ENCODE results near the gene TEDDM1.
"Not testable (repeated sequence)": the region's sequence is repeated elsewhere in the genome, so short reads cannot be mapped to it uniquely, and the experiment has no call there.

The TEDDM1 gene, protein sequence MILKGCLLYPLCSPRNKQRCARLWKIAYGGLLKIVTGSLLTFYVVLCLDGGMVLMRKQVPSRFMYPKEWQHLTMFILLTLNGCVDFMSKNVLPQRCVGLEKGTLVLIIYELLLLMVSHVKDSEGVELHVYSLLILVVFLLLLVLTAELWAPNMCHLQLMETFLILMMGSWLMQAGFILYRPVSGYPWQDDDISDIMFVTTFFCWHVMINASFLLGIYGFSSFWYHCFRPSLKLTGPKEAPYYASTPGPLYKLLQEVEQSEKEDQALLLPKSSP

DNA sequence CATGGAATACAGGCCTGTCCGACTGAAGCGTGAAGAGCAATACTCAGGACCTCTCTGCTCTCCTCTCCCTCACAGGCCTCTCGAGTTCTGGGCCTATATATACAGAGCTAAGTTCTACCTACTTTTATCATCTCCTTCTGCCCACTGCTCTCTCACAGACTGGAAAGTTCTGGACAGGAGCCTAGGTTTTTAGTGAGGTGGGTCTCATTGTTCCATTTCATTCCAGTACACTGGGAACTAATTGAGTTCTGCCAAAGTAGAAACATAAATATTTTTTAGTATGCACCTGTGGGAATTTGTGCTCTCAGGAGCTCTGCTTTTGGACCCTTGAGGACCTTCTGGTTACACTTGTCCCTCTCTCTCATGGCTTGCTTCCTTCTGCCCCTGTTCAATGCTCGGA is at the start of gene TEDDM1:
Gene TEDDM1 (minus strand): TSS at position 101 of the 400 bp plus-strand sequence. CDS start 182 bp downstream, outside the sequence.
- DNase-seq (ENCODE audit: low spot score): no peak
- FAIRE-seq: no peak

DNA sequence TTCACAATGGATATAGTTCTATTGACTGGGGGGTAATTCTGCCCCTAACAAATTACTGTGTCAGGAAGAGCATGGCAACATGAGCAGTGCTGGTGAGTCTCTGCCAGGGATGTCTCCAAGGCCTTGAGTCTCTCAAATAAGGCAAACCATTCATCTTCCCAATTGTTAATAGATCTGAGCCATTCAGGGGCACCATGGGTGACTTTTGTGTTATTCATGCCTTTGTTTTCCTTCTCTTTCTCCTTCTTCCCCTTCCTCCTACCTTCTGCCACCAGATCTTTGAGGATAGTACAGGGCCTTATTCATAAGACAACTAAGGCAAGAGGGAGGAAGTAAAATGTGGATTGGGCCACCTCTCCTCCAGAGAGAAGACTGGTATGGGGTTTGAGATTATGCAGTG is 49.6 kb upstream of the TEDDM1 start, which contains the start of gene RGSL1:
Gene RGSL1 (plus strand): TSS at position 60 of the 400 bp plus-strand sequence. CDS start 20 bp downstream, at position 80.
- FAIRE-seq (no peak), DNase-seq (ENCODE audit: low spot score) (no peak)

DNA sequence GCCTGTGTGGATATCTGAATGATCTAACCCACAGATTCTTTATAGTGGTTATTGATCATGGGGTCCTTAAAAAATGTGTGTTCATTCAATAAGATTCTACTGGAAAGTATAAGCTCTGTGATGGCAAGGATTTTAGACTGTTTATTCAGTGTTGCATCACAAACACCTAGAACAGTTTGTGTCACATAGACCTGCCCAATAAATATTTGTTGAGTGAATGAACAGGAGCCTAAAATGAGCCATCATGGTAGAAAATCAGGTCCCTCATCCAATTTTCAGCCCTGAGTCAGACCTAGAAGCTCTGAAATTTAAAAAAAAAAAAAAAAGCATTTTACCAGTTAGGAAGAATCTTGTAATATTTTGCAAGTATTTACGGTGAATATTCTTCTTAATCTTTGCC is 47.2 kb upstream of the TEDDM1 start:
- no peak for FAIRE-seq
- DNase-seq (ENCODE audit: low spot score): no peak

DNA sequence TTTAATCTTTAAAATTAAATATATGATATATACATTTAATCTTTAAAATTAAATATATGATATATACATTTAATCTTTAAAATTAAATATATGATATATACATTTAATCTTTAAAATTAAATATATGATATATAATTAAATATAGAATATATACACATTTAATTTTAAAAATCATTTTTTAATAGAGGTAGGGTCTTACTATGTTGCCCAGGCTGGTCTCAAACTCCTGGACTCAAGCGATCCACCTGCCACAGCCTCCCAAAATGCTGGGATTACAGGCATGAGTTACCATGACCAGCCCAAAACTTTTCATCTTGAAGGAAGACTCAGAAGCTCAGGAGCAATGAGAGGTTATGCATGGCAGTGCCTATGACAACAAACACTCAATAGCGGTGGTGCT is 46.7 kb upstream of the TEDDM1 start:
- not testable (repeated sequence) for DNase-seq (ENCODE audit: low spot score); FAIRE-seq

DNA sequence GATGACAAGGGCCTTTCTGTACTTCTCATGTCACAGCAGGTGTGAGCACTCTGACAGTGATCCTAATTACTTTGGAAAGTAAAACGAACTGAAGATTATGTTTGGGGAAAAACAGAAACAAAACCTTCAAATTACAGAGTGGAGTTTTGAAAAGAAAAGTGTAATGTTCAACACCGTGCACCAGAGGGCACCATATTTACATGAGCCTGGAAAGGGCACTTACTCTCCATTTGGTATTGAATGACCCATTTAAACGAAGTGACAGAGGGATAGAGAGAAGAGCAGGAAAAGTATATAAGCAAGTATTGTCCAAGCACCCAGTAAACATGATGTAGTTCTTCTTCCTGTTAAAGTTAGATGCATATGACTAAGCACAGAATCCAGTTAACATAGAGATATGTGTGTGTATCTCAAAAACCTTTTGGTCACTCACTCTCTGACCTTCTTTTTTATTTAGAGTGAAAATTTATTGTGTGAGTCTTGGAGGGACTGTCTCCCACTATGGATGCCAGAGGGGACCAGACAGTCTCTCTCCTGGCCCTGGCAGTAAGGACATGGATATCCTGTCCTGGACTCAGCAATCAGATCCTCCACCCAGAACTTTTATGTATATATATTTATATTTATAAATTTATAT is 45.7 kb upstream of the TEDDM1 start:
- DNase-seq (ENCODE audit: low spot score) (peak; percentile 57), FAIRE-seq (no peak)

DNA sequence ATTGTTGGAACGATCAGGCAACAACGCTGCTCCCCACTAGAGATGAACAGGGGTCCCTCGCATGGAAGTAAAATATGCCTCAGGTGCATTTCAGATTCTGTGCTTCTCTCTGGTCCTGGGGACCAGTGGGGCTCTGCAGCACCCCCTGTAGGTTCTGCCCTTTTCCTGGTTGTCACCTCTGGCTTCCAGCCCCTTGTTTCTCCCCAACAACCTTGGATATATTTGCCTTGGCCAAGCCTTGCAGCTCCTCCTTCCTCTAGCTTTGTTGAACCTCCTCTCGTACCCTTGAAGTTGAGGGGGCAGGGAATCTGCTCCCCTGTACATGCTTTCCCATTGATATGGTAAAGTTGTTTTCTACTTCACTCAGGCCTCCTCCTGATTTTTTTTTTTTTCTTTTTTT is 44.0 kb upstream of the TEDDM1 start:
- FAIRE-seq (no peak), DNase-seq (ENCODE audit: low spot score) (no peak)

DNA sequence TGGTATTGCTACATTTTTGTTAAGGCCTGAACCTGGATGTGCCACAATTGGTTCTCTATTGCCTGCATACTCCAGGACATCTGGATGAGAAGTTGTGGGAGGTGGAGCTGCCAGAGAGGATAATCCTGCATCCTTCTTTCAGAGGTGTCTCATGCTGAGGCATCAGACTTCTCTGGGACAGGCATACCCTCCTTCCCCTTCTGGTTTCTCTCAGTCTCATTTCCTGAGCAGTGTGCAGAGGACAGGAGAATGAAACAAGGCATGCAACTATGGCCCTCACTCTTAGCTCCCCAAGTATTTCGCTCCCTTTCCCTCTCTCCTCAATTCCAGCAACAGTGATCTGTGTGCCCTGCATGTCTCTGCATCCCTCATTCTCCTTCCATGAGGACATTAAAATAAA is 41.9 kb upstream of the TEDDM1 start:
- DNase-seq (ENCODE audit: low spot score): no peak
- no peak for FAIRE-seq

DNA sequence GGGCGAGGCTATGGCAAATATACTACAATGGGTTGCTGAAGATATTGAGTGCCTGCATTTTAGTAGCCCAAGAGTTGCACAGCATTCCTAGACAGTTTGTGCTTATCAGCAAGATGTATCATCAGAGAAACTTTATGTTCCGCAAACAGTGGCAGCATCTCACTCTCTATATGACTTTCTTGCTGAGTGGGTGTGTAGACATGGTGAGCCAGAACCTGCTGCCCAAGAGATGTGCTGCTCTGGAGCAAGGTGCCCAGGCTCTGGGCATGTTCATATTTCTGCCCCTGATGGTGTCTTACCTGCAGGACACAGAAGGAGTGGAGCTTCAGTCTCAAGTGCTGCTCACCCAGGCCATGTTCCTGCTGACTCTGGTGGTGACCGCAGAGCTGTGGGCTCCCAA is 41.3 kb upstream of the TEDDM1 start:
- DNase-seq (ENCODE audit: low spot score) (no peak), FAIRE-seq (no peak)

DNA sequence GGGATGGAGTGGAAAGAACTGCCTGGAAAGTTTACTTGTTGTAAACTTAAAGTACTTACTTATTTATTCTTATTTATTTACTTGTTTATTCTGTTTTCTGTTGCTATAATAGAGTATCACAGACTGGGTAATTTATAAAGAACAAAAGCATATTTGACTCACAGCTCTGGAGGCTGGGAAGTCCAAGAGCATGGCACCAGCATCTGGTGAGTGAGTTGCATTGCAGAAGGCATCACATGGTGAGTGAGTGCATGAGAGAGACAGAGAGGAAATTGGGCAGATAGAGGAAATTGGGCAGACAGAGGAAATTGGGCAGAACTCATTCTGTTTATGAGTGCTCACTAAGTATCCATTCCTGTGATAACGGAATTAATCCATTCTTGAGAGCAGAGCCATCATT is 37.9 kb upstream of the TEDDM1 start:
- FAIRE-seq: no peak
- no peak for DNase-seq (ENCODE audit: low spot score)

DNA sequence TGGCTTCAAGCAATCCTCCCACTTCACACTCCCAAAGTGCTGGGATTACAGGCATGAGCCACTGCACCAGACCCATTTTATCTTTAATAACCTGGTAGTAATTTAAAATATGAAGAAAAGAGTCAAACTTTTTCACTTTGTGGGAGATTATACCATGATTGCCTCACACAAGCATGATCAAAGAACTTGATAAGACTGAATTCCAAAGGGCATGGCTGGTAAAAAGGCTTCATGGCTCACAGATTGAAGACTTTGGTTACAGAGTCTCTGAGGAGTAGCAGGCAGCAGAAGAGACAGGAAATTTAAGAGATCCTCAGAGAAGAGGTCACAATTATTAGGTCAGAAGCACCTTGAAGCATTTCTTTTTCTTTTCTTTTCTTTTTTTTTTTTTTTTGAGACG is 33.1 kb upstream of the TEDDM1 start:
- DNase-seq (ENCODE audit: low spot score): no peak
- no peak for FAIRE-seq

DNA sequence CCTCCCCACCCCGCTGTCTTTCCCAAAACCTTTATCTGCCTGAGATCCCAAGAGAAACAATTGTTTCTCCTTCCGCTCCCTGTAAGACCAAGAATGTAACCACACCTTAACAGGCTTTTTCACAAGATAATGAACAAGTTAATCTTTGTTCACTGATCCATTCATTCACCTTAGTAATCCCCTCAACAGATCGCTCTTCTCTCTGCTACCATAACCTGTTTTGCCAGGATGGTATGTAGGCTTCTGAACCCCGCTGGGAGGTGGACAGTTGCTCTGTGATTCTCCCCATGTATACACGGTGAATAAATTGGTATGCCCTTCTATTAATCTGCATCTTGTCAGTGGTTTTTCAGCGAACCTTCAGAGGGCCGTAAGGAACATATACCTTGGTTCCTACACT is 30.8 kb upstream of the TEDDM1 start:
- FAIRE-seq (no peak), DNase-seq (ENCODE audit: low spot score) (no peak)

DNA sequence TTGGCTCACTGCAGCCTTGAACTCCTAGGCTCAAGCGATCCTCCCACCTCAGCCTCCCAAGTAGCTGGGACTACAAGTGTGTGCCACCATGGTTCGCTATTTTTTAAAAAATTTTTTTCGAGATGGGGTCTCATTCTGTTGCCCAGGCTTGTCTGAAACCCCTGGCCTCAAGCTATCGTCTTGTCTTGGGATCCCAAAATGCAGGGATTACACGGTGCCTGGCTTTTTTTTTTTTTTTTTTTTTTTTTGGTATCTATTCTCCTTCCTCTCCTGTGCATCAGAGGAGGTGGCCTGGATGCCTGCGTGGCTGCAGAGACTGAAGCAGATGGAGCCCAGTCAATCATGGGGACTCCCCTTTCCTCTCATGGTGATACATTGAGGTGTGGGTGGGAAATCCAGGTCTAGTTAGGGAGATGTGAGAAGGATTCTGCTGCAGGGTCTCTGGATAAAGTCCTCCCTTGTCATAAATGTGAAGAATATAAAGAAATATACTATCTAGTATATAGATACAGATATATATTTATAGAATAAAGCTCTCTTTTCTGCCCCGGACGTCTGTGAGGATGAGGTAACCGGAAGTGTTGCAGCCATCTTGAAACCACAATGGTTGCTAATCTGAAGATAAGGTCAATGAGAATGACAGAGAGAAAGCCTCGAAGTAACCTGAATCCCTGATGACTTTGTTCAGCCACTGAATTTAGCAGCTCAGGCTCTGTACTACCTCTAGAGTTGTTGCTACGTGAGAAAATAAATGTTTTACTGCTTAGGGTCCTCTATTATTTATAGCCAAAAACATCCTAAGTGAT is 30.0 kb upstream of the TEDDM1 start:
- no peak for FAIRE-seq
- DNase-seq (ENCODE audit: low spot score): no peak

DNA sequence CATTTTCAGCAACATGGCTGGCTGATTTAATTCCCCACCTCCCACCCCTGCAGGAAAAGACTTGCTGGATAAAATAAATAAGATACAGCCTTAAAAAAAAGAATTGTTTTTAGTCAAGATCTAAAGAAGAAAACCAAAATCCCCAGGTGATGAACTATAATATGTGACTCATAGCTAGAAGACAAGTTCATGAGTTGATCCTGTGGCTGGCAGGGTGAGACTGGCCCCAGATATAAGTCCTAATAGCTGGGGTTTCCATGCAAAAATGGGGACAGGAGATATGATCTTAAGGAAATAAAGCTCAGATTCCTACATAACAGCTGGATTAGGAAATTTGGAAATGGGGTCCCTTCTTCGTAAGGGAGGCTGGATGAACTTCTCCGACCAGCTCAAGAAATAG is 27.6 kb upstream of the TEDDM1 start:
- DNase-seq (ENCODE audit: low spot score) (no peak), FAIRE-seq (no peak)

DNA sequence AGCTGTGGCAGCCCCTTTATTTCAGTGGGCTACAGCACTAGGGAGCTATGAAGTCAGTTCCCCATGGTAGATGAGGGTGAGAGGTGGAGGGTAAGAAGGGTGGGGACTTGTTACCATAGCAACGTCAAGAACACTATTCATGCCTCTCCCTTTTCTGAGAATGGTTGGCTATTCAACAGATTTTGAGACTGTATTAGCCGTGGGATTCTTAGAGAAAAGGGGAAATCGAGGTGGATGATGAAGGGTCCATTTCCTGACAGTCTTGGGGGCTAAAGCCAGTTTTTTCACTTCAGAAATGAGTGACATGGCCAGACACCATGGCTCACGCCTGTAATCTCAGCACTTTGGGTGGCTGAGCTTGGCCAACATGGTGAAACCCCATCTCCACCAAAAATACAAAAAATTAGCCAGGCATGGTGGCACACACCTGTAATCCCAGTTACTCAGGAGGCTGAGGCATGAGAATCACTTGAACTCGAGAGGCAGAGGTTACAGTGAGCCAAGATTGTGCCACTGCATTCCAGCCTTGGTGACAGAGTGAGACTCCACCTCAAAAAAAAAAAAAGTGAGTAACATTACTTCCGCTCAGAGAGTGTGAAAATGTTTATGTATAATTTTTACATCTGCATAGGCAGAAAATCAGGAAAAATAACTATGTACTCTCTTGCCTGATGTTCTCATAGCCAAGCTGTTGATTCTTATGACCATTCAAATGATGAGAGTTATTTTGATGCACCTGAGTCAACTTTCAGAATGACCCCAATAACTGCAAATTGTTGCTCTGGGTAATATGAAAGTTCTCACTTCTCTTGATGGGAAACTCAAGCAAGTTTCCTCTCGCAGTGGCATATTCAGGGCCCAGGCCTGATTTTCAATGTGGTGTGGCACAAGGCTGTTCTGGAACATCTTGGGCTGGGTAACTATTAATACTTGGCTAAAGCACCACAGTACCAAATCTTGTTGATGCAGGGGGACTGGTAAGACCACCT is 26.3 kb upstream of the TEDDM1 start:
- DNase-seq (ENCODE audit: low spot score) (no peak), FAIRE-seq (no peak)

DNA sequence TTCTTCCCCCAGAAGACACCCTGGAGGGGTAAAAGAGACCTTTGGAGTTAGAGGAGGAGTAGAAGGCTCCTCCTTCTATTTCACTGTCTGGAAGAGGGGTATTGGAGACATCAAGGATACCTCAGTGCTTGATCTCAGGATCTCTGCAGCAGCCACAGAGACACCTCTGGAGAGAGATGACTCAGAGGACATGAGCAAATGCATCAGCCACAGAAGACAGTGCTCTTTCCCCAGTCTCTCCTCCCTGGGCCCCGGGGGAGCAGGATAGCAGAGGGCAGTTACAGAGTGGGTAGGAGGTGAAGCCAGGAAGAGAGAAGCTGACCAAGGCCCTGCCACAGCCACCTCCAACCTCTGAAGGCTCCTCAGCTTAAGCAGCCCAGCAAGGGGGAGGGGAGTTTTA is 15.3 kb upstream of the TEDDM1 start:
- FAIRE-seq: no peak

DNA sequence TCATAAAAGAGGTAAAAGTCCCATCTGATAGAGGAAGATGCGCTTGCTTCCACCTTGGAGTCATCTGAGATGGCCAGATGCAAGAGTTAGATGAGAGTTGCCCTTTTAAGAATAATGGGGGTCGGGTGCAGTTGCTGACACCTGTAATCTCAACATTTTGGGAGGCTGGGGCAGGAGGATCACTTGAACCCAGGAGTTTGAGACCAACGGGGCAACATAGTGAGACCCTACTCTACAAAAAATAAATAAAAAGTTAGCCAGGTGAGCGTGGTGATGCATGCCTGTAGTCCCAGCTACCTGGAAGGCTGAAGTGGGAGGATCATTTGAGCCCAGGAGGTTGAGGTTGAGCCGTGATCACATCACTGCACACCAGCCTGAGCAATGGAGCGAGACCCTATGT is 13.5 kb upstream of the TEDDM1 start:
- FAIRE-seq: no peak
- DNase-seq (ENCODE audit: low spot score): no peak

More for the DNA sequence above, 15.3 kb upstream of the TEDDM1 start:
- no peak for DNase-seq (ENCODE audit: low spot score)

DNA sequence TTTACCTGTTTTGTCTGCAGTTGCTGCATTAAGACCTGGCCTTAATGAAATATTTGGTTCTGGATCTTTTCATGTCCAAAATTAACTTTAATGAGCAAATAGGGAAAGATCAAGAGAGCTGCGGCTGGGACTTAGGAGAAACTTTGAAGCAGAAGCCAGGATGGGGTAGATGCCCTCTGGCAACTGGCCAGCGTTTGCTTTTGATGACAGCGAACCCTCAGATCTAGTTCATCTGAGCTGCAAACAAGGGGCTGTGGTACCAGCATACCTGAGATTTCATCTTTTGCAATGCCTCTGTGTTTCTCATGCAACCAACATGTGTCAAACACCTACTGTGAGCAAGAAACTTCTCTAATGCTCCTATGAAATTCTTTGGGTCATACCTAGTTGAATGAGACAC is 13.0 kb upstream of the TEDDM1 start:
- no peak for FAIRE-seq

DNA sequence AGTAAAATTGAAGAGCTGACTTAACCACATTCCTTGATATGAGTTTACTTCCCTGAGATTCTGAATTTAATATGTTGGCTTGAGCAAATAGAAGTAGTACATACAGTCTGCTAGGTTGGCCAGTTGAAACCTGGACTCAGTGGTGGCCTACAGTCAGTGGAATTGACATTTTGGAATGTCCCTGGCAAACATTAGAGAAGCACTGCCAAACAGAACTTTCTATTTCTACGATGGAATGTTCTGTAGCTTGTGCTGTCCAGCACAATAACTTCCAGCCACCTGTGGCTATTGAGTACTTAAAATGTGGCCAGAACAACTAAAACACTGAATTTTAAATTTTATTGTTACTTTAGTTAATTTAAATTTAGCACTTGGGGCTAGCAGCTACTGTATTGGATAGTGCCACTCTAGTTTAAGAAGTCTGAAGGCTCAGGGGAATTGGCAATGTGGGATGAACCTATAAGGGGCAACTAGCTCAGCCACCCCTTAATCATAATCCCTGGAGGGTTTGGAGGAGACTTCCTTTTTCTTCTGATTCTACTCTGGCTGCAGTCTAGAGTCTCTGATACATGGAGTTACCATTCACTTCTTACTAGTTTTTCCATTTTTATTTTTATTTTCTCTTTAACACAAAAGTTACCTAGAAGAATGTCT is 10.3 kb upstream of the TEDDM1 start:
- FAIRE-seq (no peak), DNase-seq (ENCODE audit: low spot score) (no peak)

More for the DNA sequence above, 13.0 kb upstream of the TEDDM1 start:
- no peak for DNase-seq (ENCODE audit: low spot score)

DNA sequence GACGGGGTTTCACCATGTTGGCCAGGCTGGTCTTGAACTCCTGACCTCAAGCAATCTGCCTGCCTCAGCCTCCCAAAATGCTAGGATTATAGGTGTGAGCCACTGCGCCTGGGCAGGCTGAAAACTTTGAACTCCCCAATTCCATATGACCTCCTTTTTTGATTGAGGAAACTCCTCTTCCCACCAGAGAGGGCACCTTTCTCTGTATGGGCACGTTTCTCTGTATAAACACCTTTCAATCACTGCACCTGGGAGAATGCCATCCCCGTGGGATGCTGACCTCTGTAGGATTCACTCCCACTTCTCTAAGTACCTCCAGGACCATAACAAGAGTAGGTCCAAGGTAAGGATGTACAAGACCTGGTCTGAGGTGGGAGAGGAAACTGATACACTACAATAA is 9.7 kb upstream of the TEDDM1 start:
- FAIRE-seq (no peak), DNase-seq (ENCODE audit: low spot score) (no peak)

DNA sequence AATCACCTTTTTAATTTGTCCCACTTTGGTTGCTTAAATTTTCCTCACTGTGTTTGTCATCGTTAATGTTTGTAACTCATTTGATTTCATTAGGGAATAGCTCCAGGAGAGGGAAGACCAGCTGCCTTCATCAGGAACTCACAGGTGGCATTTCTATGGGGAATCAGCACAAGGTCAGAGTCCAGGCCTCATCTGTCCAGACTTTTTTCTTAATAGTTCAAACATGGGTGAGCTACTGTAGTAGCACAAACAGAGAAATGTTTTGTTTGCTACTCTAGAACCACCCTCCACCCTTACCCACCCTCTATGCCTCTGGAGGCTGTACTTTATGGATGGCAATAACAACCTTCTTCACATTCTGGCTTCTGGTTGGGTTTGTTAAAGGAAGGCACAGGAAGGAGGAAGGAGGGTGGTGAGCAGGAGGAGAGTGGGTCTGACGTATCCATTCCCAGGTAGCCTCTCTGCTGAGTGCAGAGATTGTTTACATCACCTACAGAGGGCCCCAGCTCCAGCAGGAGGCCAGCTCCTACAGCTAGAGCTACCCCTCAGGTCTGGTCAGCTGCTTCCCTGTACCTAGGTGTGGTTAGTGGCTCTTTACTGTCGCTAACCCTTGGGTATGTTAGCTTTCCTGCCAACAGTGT is 8.1 kb upstream of the TEDDM1 start:
- no peak for FAIRE-seq

More for the DNA sequence above, 8.1 kb upstream of the TEDDM1 start:
- DNase-seq (ENCODE audit: low spot score): no peak
